GM12891 (cell line): ENCODE results near the gene IRF3.

Experiments
- POLR2A ChIP-seq: IDR thresholded peaks from 2 replicates; pipeline ENCODE4 v1.6.1; 2011; ENCODE audit warnings: low read depth, low read length, control low read depth
- POLR2AphosphoS5 ChIP-seq: IDR thresholded peaks from 2 replicates; pipeline ENCODE4 v1.6.1; 2011; ENCODE audit warnings: low read depth, low read length, control low read depth
- POU2F2 ChIP-seq: IDR thresholded peaks from 2 replicates; pipeline ENCODE4 v1.6.1; 2011; ENCODE audit warnings: low read depth, mild to moderate bottlenecking, control low read depth, low read length, moderate library complexity
- SPI1 ChIP-seq: IDR thresholded peaks from 2 replicates; pipeline ENCODE4 v1.6.1; 2011; ENCODE audit warnings: low read depth, low read length, control low read depth
- TAF1 ChIP-seq: IDR thresholded peaks from 2 replicates; pipeline ENCODE4 v1.6.1; 2011; ENCODE audit warnings: low read depth, low read length, control low read depth

DNA sequence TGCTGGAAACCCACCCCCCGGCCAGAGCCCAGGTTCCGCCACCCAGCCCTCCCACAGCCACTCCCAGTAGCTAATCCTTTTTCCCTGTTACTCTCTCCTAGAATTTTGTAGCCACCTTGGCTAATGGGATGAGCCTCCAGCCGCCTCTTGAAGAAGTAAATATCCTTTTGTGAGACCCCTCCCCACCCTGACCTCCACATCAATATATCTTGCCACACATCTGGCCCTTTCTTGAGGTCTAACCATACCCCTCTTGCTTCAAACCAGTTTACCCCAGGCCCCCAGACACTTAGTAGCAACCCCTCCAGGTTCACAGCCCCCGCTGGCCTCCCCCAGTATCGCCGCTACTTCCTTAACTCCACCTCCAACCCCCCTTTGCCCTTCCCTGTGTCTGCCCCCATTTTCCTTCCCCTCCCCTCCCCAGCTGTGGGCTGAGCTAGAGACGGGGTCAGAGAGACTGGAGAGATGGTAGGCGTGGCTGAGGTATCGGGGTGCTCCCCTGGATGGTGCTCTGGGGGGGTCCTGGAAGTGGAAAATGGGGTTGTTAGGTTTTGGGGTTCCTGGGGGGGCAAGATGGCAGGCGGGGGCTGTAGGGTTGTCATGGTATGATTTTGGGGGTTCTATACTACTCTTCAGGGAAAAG, 14.2 kb upstream of the IRF3 start:
- TF ChIP-seq POLR2A (no peak), POLR2AphosphoS5 (no peak), TAF1 (no peak), POU2F2 (no peak), SPI1 (no peak)
